ENCODE data around the gene CEL. TPM values are rescaled to one million over a fixed set of nuclear protein-coding genes. Genes with fewer than 3 reads are reported as not detected.

Gene CEL
- total and polyA plus RNA-seq, 3 donors from 2014 or later = 2.1 to 2.6 (median 2.4) TPM

- Histone ChIP-seq H3K27me3 (no peaks in the 10 kb centered on the region), H3K36me3 (ENCODE audit: low read depth, missing control alignments) (no peaks in the 10 kb centered on the region), H3K4me1 (peaks cover 7% of the 10 kb centered on the region), H3K27ac (no peak overlapping the region), H3K9me3 (no peaks in the 10 kb centered on the region), H3K4me3 (no peak overlapping the region)
- intact Hi-C loops (cut with DNase I; ENCODE audit: low total_unique reads) = no loop called here
- WGBS, 2 donors = 76 to 88% methylated on average over 7 to 8 of the region's 8 CpGs
- DNase-seq = no peak
- TF ChIP-seq CTCF (IDR thresholded peaks at IDR 0.05) (no peak), POLR2A (IDR thresholded peaks at IDR 0.05) (no peak)
These were observed 4.8 kb upstream of the CEL start for GRCh38 chr9:133057006-133057405.

- no peak overlapping the region for H3K4me3 ChIP-seq
- peaks cover 7% of the 10 kb centered on the region for H3K4me1 ChIP-seq
- TF ChIP-seq POLR2A (IDR thresholded peaks at IDR 0.05) = no peak
- no peak for TF ChIP-seq CTCF (IDR thresholded peaks at IDR 0.05)
- 93 to 96% methylated on average over 12 of the region's 12 CpGs for WGBS, 2 donors
- H3K36me3 ChIP-seq (ENCODE audit: low read depth, missing control alignments) = no peaks in the 10 kb centered on the region
- no peaks in the 10 kb centered on the region for H3K27me3 ChIP-seq
- H3K27ac ChIP-seq = no peak overlapping the region
- intact Hi-C loops (cut with DNase I; ENCODE audit: low total_unique reads) = no loop called here
- no peak for DNase-seq
- H3K9me3 ChIP-seq = no peaks in the 10 kb centered on the region
These were observed 4.2 kb upstream of the CEL start for GRCh38 chr9:133057553-133057952.

- Histone ChIP-seq H3K27ac (no peak overlapping the region), H3K9me3 (no peaks in the 10 kb centered on the region), H3K4me3 (no peak overlapping the region), H3K27me3 (no peaks in the 10 kb centered on the region), H3K4me1 (peaks cover 7% of the 10 kb centered on the region), H3K36me3 (ENCODE audit: low read depth, missing control alignments) (no peaks in the 10 kb centered on the region)
- TF ChIP-seq CTCF (IDR thresholded peaks at IDR 0.05) (no peak), POLR2A (IDR thresholded peaks at IDR 0.05) (no peak)
- intact Hi-C loops (cut with DNase I; ENCODE audit: low total_unique reads) = no loop called here
- no peak for DNase-seq
- 67 to 73% methylated on average over 3 to 7 of the region's 7 CpGs for WGBS, 2 donors
These were observed 3.7 kb upstream of the CEL start for GRCh38 chr9:133058071-133058470.

- DNase-seq = no peak
- no peak overlapping the region for H3K4me3 ChIP-seq
- no peak for TF ChIP-seq CTCF (IDR thresholded peaks at IDR 0.05)
- TF ChIP-seq POLR2A (IDR thresholded peaks at IDR 0.05) = no peak
- no peak overlapping the region for H3K27ac ChIP-seq
- WGBS, 2 donors = 78 to 92% methylated on average over 9 to 12 of the region's 12 CpGs
- H3K27me3 ChIP-seq = no peaks in the 10 kb centered on the region
- H3K4me1 ChIP-seq = peaks cover 7% of the 10 kb centered on the region
- H3K36me3 ChIP-seq (ENCODE audit: low read depth, missing control alignments) = no peaks in the 10 kb centered on the region
- H3K9me3 ChIP-seq = no peaks in the 10 kb centered on the region
- intact Hi-C loops (cut with DNase I; ENCODE audit: low total_unique reads) = no loop called here
These were observed 3.0 kb upstream of the CEL start for GRCh38 chr9:133058550-133059320.

- WGBS, 2 donors = 72 to 83% methylated on average over 7 of the region's 7 CpGs
- no peaks in the 10 kb centered on the region for H3K36me3 ChIP-seq (ENCODE audit: low read depth, missing control alignments)
- peaks cover 7% of the 10 kb centered on the region for H3K4me1 ChIP-seq
- no peak overlapping the region for H3K27ac ChIP-seq
- no peaks in the 10 kb centered on the region for H3K27me3 ChIP-seq
- TF ChIP-seq CTCF (IDR thresholded peaks at IDR 0.05) (no peak), POLR2A (IDR thresholded peaks at IDR 0.05) (no peak)
- DNase-seq = no peak
- intact Hi-C loops (cut with DNase I; ENCODE audit: low total_unique reads) = no loop called here
- no peaks in the 10 kb centered on the region for H3K9me3 ChIP-seq
- H3K4me3 ChIP-seq = no peak overlapping the region
These were observed 2.2 kb upstream of the CEL start for GRCh38 chr9:133059623-133060022.

All from testis (tissue), 3 donors.